Measurements from ENCODE around the gene SLC13A3.
"Not testable (repeated sequence)": the region's sequence is repeated elsewhere in the genome, so short reads cannot be mapped to it uniquely, and the experiment has no call there.

The SLC13A3 gene

GRCh38 chr20:46680684-46681031 is 29.4 kb upstream of the SLC13A3 start:
- no peak overlapping the region for H3K27ac ChIP-seq (ENCODE audit: low read depth, low read length)
- H3K4me2 ChIP-seq (ENCODE audit: low read depth, low read length, poor library complexity, severe bottlenecking): no peak overlapping the region
- H3K27me3 ChIP-seq (ENCODE audit: low read length): no peaks in the 10 kb centered on the region
- H3K9me3 ChIP-seq (ENCODE audit: insufficient read depth, low read length): no peaks in the 10 kb centered on the region
- H3K9me2 ChIP-seq (replicated peaks; ENCODE audit: insufficient read depth, low read length): no peaks in the 10 kb centered on the region
- no peak overlapping the region for H3K4me3 ChIP-seq (ENCODE audit: insufficient read depth, low read length, poor library complexity, severe bottlenecking)
- no peak overlapping the region for H2AFZ ChIP-seq (ENCODE audit: low read depth, low read length, severe bottlenecking)
- H3F3A ChIP-seq (ENCODE audit: insufficient read depth): peaks cover 12% of the 10 kb centered on the region
- no peak overlapping the region for H3K9ac ChIP-seq (ENCODE audit: low read length)
- peaks cover 11% of the 10 kb centered on the region for H3K79me2 ChIP-seq (ENCODE audit: insufficient read depth, low read length)
- peaks cover 4% of the 10 kb centered on the region; the same call in 1 of the 2 replicates for H4K20me1 ChIP-seq (ENCODE audit: low read depth, low read length)
- peaks cover 8% of the 10 kb centered on the region; the same call in 1 of the 2 replicates for H3K36me3 ChIP-seq (ENCODE audit: low read length)
- TF ChIP-seq EZH2phosphoT487 (conservative IDR thresholded peaks at IDR 0.05; ENCODE audit: low read length) (no peak), CTCF (IDR thresholded peaks at IDR 0.05; ENCODE audit: insufficient read depth, low read length, poor library complexity, severe bottlenecking) (no peak)

- Histone ChIP-seq H4K20me1 (ENCODE audit: low read depth, low read length) (peaks cover 4% of the 10 kb centered on the region; the same call in 1 of the 2 replicates), H3K79me2 (ENCODE audit: insufficient read depth, low read length) (no peaks in the 10 kb centered on the region), H3K4me2 (ENCODE audit: low read depth, low read length, poor library complexity, severe bottlenecking) (no peak overlapping the region), H3K9me2 (replicated peaks; ENCODE audit: insufficient read depth, low read length) (no peaks in the 10 kb centered on the region), H3K36me3 (ENCODE audit: low read length) (no peaks in the 10 kb centered on the region), H3K4me3 (ENCODE audit: insufficient read depth, low read length, poor library complexity, severe bottlenecking) (no peak overlapping the region), H3K9me3 (ENCODE audit: insufficient read depth, low read length) (no peaks in the 10 kb centered on the region), H3F3A (ENCODE audit: insufficient read depth) (peaks cover 12% of the 10 kb centered on the region), H2AFZ (ENCODE audit: low read depth, low read length, severe bottlenecking) (no peak overlapping the region), H3K9ac (ENCODE audit: low read length) (no peak overlapping the region), H3K27me3 (ENCODE audit: low read length) (no peaks in the 10 kb centered on the region), H3K27ac (ENCODE audit: low read depth, low read length) (no peak overlapping the region)
- TF ChIP-seq CTCF (IDR thresholded peaks at IDR 0.05; ENCODE audit: insufficient read depth, low read length, poor library complexity, severe bottlenecking) (no peak), EZH2phosphoT487 (conservative IDR thresholded peaks at IDR 0.05; ENCODE audit: low read length) (no peak)
Measured at GRCh38 chr20:46678516-46678915, 27.3 kb upstream of the SLC13A3 start.

- Histone ChIP-seq H4K20me1 (ENCODE audit: low read depth, low read length) (peaks cover 4% of the 10 kb centered on the region; the same call in 1 of the 2 replicates), H3K4me3 (ENCODE audit: insufficient read depth, low read length, poor library complexity, severe bottlenecking) (no peak overlapping the region)
- TF ChIP-seq EZH2phosphoT487 (conservative IDR thresholded peaks at IDR 0.05; ENCODE audit: low read length): no peak
- no peak for TF ChIP-seq CTCF (IDR thresholded peaks at IDR 0.05; ENCODE audit: insufficient read depth, low read length, poor library complexity, severe bottlenecking)
Measured at GRCh38 chr20:46677608-46678007, 26.3 kb upstream of the SLC13A3 start.

GRCh38 chr20:46676649-46677316 is 25.5 kb upstream of the SLC13A3 start:
- H4K20me1 ChIP-seq (ENCODE audit: low read depth, low read length); H3K9ac ChIP-seq (ENCODE audit: low read length); H3K9me3 ChIP-seq (ENCODE audit: insufficient read depth, low read length); H3K79me2 ChIP-seq (ENCODE audit: insufficient read depth, low read length); H2AFZ ChIP-seq (ENCODE audit: low read depth, low read length, severe bottlenecking); H3K27me3 ChIP-seq (ENCODE audit: low read length); H3K27ac ChIP-seq (ENCODE audit: low read depth, low read length); H3K9me2 ChIP-seq (replicated peaks; ENCODE audit: insufficient read depth, low read length); H3K4me3 ChIP-seq (ENCODE audit: insufficient read depth, low read length, poor library complexity, severe bottlenecking); H3K36me3 ChIP-seq (ENCODE audit: low read length); H3F3A ChIP-seq (ENCODE audit: insufficient read depth); H3K4me2 ChIP-seq (ENCODE audit: low read depth, low read length, poor library complexity, severe bottlenecking): not testable (repeated sequence)

More at GRCh38 chr20:46677608-46678007, 26.3 kb upstream of the SLC13A3 start:
- peaks cover 11% of the 10 kb centered on the region for H3F3A ChIP-seq (ENCODE audit: insufficient read depth)
- no peak overlapping the region for H2AFZ ChIP-seq (ENCODE audit: low read depth, low read length, severe bottlenecking)
- no peaks in the 10 kb centered on the region for H3K27me3 ChIP-seq (ENCODE audit: low read length)
- no peak overlapping the region for H3K27ac ChIP-seq (ENCODE audit: low read depth, low read length)
- H3K9ac ChIP-seq (ENCODE audit: low read length): no peak overlapping the region
- H3K4me2 ChIP-seq (ENCODE audit: low read depth, low read length, poor library complexity, severe bottlenecking): no peak overlapping the region
- no peaks in the 10 kb centered on the region for H3K79me2 ChIP-seq (ENCODE audit: insufficient read depth, low read length)
- H3K36me3 ChIP-seq (ENCODE audit: low read length): no peaks in the 10 kb centered on the region
- no peaks in the 10 kb centered on the region for H3K9me2 ChIP-seq (replicated peaks; ENCODE audit: insufficient read depth, low read length)
- H3K9me3 ChIP-seq (ENCODE audit: insufficient read depth, low read length): no peaks in the 10 kb centered on the region
